H9 (cell line): Measurements from ENCODE around the gene DACT3. TPM values are rescaled to one million over a fixed set of nuclear protein-coding genes. Genes with fewer than 3 reads are reported as not detected.

Experiments
- DNase-seq: peaks from one replicate; pipeline ENCODE4 v3.0.0-alpha.2; 2017
- H2AFZ ChIP-seq: one replicate; pipeline ENCODE4 v1.6.1; 2013; ENCODE audit warnings: mild to moderate bottlenecking, low read length, control low read depth, moderate library complexity
- H2AK5ac ChIP-seq: 2 replicates; pipeline ENCODE4 v1.6.1; 2013; ENCODE audit warnings: low read length, control low read depth, mixed read lengths; ENCODE audit not compliant: insufficient read length
- H2BK120ac ChIP-seq: one replicate; pipeline ENCODE4 v1.6.1; 2013; ENCODE audit warnings: low read depth, mild to moderate bottlenecking, low read length, control low read depth, inconsistent platforms; ENCODE audit not compliant: poor library complexity, severe bottlenecking
- H2BK12ac ChIP-seq: 2 replicates; pipeline ENCODE4 v1.6.1; 2013; ENCODE audit warnings: low read length, control low read depth, mixed read lengths, low read depth; ENCODE audit not compliant: insufficient read length
- H2BK15ac ChIP-seq: 2 replicates; pipeline ENCODE4 v1.6.1; 2013; ENCODE audit warnings: low read depth, low read length, control low read depth
- H2BK20ac ChIP-seq: one replicate; pipeline ENCODE4 v1.6.1; 2013; ENCODE audit warnings: low read depth, mild to moderate bottlenecking, low read length, control low read depth, inconsistent platforms; ENCODE audit not compliant: poor library complexity, severe bottlenecking
- H2BK5ac ChIP-seq: 2 replicates; pipeline ENCODE4 v1.6.1; 2013; ENCODE audit warnings: low read length, control low read depth, mixed read lengths; ENCODE audit not compliant: insufficient read length
- H3K14ac ChIP-seq: 2 replicates; pipeline ENCODE4 v1.6.1; 2013; ENCODE audit warnings: low read length, control low read depth; ENCODE audit not compliant: insufficient read depth
- H3K18ac ChIP-seq: 2 replicates; pipeline ENCODE4 v1.6.1; 2013; ENCODE audit warnings: low read depth, mild to moderate bottlenecking, mixed read lengths, low read length, control low read depth; ENCODE audit not compliant: insufficient read length
- H3K23ac ChIP-seq: 2 replicates; pipeline ENCODE4 v1.6.1; 2013; ENCODE audit warnings: low read length, control low read depth, mixed read lengths, low read depth; ENCODE audit not compliant: insufficient read length
- H3K23me2 ChIP-seq: 2 replicates; pipeline ENCODE4 v1.6.1; 2013; ENCODE audit warnings: low read depth, mild to moderate bottlenecking, mixed read lengths, low read length, control low read depth; ENCODE audit not compliant: insufficient read length, poor library complexity, severe bottlenecking
- H3K27ac ChIP-seq: 2 replicates; pipeline ENCODE4 v1.5.1; 2013; ENCODE audit warnings: low read length, control low read depth, mixed read lengths, low read depth; ENCODE audit not compliant: insufficient read length
- H3K27me3 ChIP-seq: 2 replicates; pipeline ENCODE4 v1.6.1; 2013; ENCODE audit warnings: low read length, control low read depth, inconsistent platforms; ENCODE audit not compliant: insufficient read depth
- H3K4ac ChIP-seq: 2 replicates; pipeline ENCODE4 v1.6.1; 2013; ENCODE audit warnings: low read depth, mild to moderate bottlenecking, control low read depth, inconsistent platforms, low read length, moderate library complexity
- H3K4me1 ChIP-seq: 2 replicates; pipeline ENCODE4 v1.6.1; 2013; ENCODE audit warnings: low read length, control low read depth, inconsistent platforms; ENCODE audit not compliant: insufficient read depth
- H3K4me2 ChIP-seq: 2 replicates; pipeline ENCODE4 v1.6.1; 2013; ENCODE audit warnings: low read length, control low read depth, mixed read lengths; ENCODE audit not compliant: insufficient read length, insufficient read depth
- H3K56ac ChIP-seq: 2 replicates; pipeline ENCODE4 v1.6.1; 2013; ENCODE audit warnings: low read depth, mild to moderate bottlenecking, mixed read lengths, low read length, control low read depth; ENCODE audit not compliant: insufficient read length
- H3K79me1 ChIP-seq: 2 replicates; pipeline ENCODE4 v1.6.1; 2013; ENCODE audit warnings: low read depth, mild to moderate bottlenecking, moderate library complexity, low read length, control low read depth, inconsistent platforms; ENCODE audit not compliant: insufficient read depth, poor library complexity, severe bottlenecking
- H3K79me2 ChIP-seq: 2 replicates; pipeline ENCODE4 v1.6.1; 2013; ENCODE audit warnings: low read length, control low read depth, inconsistent platforms; ENCODE audit not compliant: insufficient read depth
- H3K9ac ChIP-seq: 2 replicates; pipeline ENCODE4 v1.6.1; 2013; ENCODE audit warnings: low read length, control low read depth, mixed read lengths; ENCODE audit not compliant: insufficient read length; ENCODE audit errors: extremely low read depth
- H3K9me3 ChIP-seq: one replicate; pipeline ENCODE4 v1.6.1; 2013; ENCODE audit warnings: low read depth, low read length, inconsistent platforms; ENCODE audit not compliant: control insufficient read depth
- H3T11ph ChIP-seq: one replicate; pipeline ENCODE4 v1.6.1; 2013; ENCODE audit warnings: mild to moderate bottlenecking, low read length, control low read depth, inconsistent platforms
- H4K20me1 ChIP-seq: one replicate; pipeline ENCODE4 v1.6.1; 2013; ENCODE audit not compliant: control insufficient read depth, insufficient read length, insufficient read depth
- H4K5ac ChIP-seq: 2 replicates; pipeline ENCODE4 v1.6.1; 2013; ENCODE audit warnings: low read depth, mild to moderate bottlenecking, mixed read lengths, low read length, control low read depth; ENCODE audit not compliant: insufficient read length
- H4K8ac ChIP-seq: replicated peaks from 2 replicates; pipeline ENCODE4 v1.6.1; 2013; ENCODE audit warnings: low read length, control low read depth, mixed read lengths, low read depth; ENCODE audit not compliant: insufficient read length
- H4K91ac ChIP-seq: 2 replicates; pipeline ENCODE4 v1.6.1; 2013; ENCODE audit warnings: low read depth, mild to moderate bottlenecking, moderate library complexity, mixed read lengths, low read length, control low read depth; ENCODE audit not compliant: insufficient read length
- H3K27ac Mint-ChIP-seq, 3 experiments: 2 replicates in 2 of 3; 3 replicates in 1 of 3; pipeline ENCODE4 v1.8.0; 2020 to 2021; ENCODE audit warnings: mixed read lengths in 3 of 3, mild to moderate bottlenecking in 1 of 3, moderate library complexity in 1 of 3
- H3K27me3 Mint-ChIP-seq: 2 replicates; pipeline ENCODE4 v1.8.0; 2021; ENCODE audit warnings: low read depth, mild to moderate bottlenecking, moderate library complexity, mixed read lengths
- H3K36me3 Mint-ChIP-seq, 3 experiments: 2 replicates in 2 of 3; 3 replicates in 1 of 3; pipeline ENCODE4 v1.8.0; 2020 to 2021; ENCODE audit warnings: low read depth in 3 of 3, mixed read lengths in 3 of 3; ENCODE audit not compliant: insufficient read depth in 1 of 3
- H3K4me1 Mint-ChIP-seq, 2 experiments: 2 replicates each; pipeline ENCODE4 v1.8.0; 2020; ENCODE audit warnings: mixed read lengths in 2 of 2
- H3K4me3 Mint-ChIP-seq, 2 experiments: 2 replicates in 1 of 2; 3 replicates in 1 of 2; pipeline ENCODE4 v1.8.0; 2020 to 2021; ENCODE audit warnings: mild to moderate bottlenecking in 2 of 2, mixed read lengths in 2 of 2, moderate library complexity in 1 of 2
- H3K9me3 Mint-ChIP-seq, 2 experiments: 2 replicates in 1 of 2; 3 replicates in 1 of 2; pipeline ENCODE4 v1.8.0; 2020; ENCODE audit warnings: mild to moderate bottlenecking in 2 of 2, mixed read lengths in 2 of 2, moderate library complexity in 1 of 2
- WGBS: extraction: QIAGEN DNeasy Blood & Tissue Kit; methylation state at CpG from one replicate; pipeline ENCODE4 v1.1.7; 2013; ENCODE audit warnings: missing lambda C conversion rate, low lambda C conversion rate, mixed read lengths; ENCODE audit not compliant: insufficient read length; ENCODE audit errors: extremely low coverage; 5-methylcytosine and 5-hydroxymethylcytosine counted together
- total RNA-seq: library from RNA; stranded (reverse); gene quantifications from 2 replicates; pipeline ENCODE4 v1.2.1, GENCODE V29; 2021
- TF ChIP-seq, protein P1 (sequence below): fragments of 200-600 bp; sonication (generic); conservative IDR thresholded peaks from 3 replicates; pipeline ENCODE4 v1.8.0; 2021; ENCODE audit warnings: antibody characterized with exemption, mild to moderate bottlenecking

DACT3 gene
- total RNA-seq, 1 experiment from 2014 or later = 0.87 TPM

DNA sequence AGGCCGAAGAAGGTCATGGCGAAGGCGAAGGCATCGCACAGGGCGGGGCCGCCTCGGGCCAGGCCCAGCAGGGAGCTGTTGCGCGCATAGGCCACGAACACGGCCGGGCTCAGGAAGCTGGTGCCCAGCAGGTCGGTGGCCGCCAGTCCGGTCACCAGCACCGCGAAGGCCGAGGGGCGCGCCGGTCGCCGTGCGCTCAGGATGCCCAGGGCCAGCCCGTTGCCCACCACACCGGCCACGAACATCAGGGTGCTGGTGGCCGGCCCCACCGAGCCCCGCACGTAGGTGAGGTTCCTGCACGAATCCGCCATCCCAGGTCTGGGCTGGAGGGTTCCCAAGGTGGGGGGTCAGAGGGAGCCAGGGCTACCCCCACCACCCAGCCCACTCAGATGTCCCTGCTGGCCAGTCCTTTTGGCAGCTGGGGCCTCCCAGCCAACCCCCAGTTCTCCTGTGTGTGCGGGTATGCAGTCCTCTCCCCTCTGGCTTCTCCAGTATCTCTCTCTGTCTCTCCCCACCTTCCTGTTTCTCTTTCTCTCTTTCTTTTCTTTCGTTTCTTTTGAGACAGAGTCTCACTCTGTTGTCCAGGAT, 37.0 kb downstream of the DACT3 start:
- Histone ChIP-seq H2BK12ac (no peak overlapping the region), H4K20me1 (no peaks in the 10 kb centered on the region), H4K8ac (no peak overlapping the region), H3K27me3 (no peaks in the 10 kb centered on the region), H3K9ac (no peak overlapping the region), H3K18ac (no peak overlapping the region), H3K79me1 (no peaks in the 10 kb centered on the region), H2AFZ (no peak overlapping the region), H2BK120ac (no peak overlapping the region), H2AK5ac (no peak overlapping the region), H2BK5ac (no peak overlapping the region), H4K91ac (no peak overlapping the region), H3K9me3 (no peaks in the 10 kb centered on the region), H3K27ac (no peak overlapping the region), H3K56ac (no peak overlapping the region), H3T11ph (no peak overlapping the region), H3K23me2 (no peaks in the 10 kb centered on the region), H3K4me1 (no peaks in the 10 kb centered on the region), H4K5ac (no peak overlapping the region), H2BK20ac (no peak overlapping the region), H3K4me2 (no peak overlapping the region), H3K79me2 (no peaks in the 10 kb centered on the region), H3K4ac (no peak overlapping the region), H3K23ac (no peak overlapping the region), H2BK15ac (no peak overlapping the region), H3K14ac (no peak overlapping the region)
- no peaks in the 10 kb centered on the region; a peak in 2 of 5 replicates for H3K9me3 Mint-ChIP-seq
- H3K27ac Mint-ChIP-seq = no peak overlapping the region
- no CpG with 5 or more reads among the region's 35 CpGs for WGBS
- no peak overlapping the region for H3K4me3 Mint-ChIP-seq
- no peaks in the 10 kb centered on the region for H3K36me3 Mint-ChIP-seq
- peaks cover 3 to 19% of the 10 kb centered on the region in 2 experiments for H3K4me1 Mint-ChIP-seq
- H3K27me3 Mint-ChIP-seq = peaks cover 7% of the 10 kb centered on the region; the same call in 1 of the 2 replicates
- TF ChIP-seq, protein P1, sequence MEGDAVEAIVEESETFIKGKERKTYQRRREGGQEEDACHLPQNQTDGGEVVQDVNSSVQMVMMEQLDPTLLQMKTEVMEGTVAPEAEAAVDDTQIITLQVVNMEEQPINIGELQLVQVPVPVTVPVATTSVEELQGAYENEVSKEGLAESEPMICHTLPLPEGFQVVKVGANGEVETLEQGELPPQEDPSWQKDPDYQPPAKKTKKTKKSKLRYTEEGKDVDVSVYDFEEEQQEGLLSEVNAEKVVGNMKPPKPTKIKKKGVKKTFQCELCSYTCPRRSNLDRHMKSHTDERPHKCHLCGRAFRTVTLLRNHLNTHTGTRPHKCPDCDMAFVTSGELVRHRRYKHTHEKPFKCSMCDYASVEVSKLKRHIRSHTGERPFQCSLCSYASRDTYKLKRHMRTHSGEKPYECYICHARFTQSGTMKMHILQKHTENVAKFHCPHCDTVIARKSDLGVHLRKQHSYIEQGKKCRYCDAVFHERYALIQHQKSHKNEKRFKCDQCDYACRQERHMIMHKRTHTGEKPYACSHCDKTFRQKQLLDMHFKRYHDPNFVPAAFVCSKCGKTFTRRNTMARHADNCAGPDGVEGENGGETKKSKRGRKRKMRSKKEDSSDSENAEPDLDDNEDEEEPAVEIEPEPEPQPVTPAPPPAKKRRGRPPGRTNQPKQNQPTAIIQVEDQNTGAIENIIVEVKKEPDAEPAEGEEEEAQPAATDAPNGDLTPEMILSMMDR = no peak
- DNase-seq = no peak
